HG02610 (cell line): Measurements from ENCODE around the gene SLU7.

Source experiments
- ATAC-seq: cut with Tn5 transposase; IDR thresholded peaks from one replicate; pipeline ENCODE4 v1.9.1; 2021; ENCODE audit warnings: mild to moderate bottlenecking, moderate library complexity; ENCODE audit not compliant: unreplicated experiment

SLU7 gene

DNA sequence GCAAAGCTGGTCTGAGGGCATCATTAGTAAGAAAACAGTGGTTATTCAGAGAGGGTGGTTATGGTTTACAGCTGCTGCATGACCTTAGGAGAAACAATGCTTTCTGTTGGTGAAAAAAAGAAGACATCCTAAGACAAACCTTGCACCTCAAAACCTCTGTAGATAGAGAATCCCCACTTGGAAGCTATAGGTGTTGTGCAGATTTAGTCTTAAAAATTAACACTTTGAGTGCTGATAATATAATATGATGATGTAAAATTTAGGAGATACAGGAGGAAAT is 1.4 kb upstream of the SLU7 start:
- ATAC-seq, result no peak

DNA sequence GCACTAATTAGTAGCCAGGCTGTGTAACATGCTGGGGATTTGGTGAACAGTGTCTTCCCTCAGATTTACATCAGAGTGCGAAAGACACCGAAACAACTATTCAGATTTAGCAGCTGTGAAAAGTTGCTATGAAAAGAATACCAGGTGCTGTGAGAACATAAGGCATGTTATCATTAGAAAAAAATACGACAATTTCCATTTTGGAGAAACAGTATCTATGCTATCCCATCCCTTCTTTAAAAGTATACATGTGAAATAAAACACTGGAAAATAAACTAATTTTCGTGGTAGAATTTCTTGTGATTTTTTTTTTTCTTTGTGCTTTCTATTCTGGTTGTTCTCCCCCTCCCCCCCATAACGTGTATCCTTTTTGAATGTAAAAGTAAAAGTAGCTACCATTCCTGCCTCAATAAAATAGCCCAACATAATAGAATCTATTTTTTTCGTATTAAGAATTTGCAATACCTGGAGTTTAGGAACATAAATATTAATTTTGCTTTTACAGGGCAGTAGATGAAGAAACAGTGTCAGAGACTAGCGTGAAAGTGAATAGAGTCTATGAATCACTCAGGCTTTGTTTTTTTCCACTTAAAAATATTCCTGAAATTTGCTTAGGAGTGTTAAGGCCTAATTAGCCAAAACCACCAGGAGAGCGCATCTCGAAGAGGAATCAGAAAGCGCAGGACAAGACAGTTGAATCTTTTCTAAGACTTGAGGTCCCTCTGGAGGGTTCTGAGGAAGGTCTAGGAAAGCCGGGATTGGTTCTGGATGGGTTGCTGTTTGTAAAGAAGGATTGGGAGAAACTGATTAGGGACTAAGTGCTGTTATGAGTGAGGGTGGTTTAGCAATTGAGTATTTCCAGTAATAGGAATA is 813 bp upstream of the SLU7 start:
- no peak for ATAC-seq

DNA sequence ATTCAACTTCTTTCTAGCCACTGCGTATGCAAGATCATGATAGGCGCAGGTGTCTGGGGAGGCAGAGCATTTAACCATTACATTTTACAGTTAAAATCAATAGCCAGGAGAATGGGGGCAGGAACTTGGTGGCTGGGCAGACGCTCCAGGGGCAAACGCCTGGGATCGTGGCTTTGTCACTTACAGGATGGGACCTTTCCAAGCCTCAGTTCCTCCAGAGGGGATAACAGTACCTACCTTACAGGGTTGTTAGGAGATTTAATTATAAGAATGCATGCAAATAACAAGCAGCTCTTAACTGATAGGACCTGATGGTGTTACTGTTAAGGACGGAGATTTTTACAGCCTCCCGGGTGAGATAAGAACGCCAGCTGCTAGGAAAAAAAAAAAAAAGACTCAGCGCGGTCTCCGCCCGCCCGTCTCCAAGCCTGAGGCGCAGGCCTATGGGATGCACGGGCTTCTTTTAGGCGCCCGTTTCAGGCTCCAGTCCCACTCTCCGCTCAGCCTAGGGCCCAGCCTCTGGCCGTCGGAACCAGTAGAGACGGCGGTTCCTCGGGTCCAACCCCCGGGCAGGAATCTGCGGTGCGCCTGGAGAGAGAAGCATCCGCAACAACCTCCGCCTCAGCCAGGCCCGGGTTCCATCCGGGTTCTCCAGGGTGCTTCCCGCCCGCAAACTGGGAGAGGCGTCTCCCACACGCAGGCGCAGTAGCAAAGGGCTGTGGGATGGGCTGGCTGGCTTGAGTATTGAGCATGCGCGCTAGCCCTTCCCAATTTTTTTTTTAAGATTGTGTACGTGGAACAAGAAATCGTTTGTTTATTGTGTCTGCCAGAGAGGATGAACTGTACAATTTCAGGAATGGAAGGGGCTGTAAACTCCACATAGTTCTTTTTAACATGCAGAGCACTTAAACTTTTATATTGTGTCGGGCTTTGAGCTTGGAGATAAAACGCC is 19.2 kb downstream of the SLU7 start, which contains the start of gene FAM200C:
FAM200C (minus strand) TSS at position 653 of the 952 bp plus-strand sequence. CDS start 4,564 bp downstream, outside the sequence.
- peak; percentile 84 for ATAC-seq

DNA sequence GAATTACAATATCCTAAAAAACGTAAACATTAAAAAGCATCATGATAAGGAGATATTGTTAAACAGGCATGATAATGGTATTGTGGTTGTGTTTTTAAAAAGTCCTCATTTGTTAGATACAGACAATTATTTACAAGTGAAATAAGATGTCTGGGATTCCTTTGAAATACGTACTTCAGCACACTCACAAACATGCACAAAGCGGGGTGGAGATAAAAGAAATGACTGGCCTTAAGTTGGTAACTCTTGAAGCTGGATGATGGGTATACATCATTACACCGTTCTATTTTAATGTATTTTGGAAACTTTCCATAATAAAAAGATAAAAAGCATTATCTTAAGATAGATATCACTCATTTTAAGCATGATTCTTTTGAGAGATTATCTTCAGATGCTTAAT is 20.1 kb downstream of the SLU7 start:
- ATAC-seq, result no peak

DNA sequence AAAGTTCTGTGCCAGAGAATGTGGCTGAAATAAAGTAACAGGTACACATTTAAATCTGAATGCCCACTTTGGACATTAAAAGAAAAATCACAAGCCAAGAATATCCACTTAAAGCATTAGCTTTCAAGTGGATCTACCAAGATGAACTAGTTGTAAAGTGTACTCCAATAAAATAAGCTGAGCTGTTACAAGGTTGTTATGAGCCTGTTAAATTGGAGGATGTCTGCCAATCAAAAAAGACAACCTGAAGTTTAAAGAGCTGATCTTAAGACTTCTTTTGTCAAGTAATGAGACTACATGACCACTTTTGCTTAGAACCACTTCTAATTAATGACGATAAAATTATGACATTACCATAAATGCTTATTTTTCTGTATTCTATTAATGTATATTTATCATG is 21.4 kb downstream of the SLU7 start:
- ATAC-seq, result no peak

DNA sequence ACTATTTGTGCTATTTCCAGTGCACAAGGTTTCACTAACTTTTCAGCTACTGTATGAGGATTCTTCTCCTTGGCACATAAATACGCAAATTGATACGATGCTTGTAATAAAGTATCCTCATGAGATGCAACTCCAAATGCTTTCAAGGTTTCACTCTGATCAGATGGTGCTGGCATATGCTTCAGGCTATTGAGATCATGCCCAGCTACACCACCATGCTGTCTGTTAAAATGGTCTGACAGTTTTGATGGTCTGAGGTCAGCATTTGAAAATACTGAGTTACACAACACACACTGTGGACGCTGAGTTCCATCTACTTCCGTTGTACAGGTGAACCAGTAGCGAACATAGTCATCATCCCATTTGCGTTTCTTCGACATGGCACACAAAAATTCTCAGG is 23.8 kb downstream of the SLU7 start:
- ATAC-seq, result no peak

DNA sequence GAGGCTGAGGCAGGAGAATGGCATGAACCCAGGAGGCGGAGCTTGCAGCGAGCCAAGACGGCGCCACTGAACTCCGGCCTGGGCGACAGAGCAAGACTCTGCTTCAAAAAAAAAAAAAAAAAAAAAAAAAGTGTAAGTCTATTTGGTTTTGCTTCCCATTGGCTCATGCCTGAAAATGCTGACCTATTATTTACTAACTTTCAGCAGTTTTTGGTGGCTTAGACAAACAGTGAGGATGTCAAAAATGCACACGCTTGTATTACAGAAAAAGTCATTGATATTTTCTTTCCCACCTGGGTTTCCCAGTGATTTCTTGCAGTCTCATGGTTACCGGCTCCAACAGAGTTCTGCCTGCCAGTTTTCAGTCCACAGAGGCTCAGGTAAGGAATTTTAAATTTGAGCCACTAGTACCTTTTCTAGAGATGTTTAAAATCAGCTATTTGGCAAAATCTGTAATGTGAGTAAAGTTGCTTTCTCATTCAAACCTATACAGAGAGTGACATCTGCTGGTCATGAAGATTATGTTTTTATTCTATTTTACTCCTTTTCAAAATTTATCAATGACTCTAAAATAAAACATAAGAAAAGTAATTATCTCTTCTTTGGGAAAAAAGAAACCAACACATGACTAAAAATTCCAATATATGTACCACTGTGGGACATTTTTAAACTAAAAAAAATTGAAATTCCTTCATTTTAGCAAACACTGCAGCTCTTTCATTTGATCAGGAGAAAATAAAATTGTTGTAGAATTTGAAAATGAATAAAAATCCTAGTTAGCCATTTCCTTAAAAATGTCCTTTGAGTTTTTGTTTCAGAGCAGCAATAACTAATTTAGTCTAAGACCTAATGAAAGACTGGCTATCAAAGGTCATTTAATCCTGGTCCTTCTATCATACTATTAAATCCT is 27.8 kb downstream of the SLU7 start:
- ATAC-seq, result no peak

DNA sequence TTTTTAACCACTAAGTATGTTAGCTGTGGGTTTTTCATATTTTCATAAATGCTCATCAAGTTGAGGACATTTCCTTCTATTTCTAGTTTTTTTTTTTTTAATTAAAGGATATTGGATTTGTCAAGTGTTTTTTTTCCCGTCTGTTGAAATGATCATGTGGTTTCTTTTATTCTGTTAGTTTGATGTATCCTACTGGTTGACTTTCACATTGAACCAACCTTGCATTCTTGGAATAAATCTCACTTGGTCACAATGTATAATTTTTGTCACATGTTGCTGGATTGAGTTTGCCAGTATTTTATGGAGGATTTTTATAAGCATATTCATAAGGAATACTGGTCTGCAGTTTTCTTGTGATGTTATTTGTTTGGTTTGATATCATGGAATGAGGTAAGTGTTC is 31.4 kb downstream of the SLU7 start:
- no peak for ATAC-seq

DNA sequence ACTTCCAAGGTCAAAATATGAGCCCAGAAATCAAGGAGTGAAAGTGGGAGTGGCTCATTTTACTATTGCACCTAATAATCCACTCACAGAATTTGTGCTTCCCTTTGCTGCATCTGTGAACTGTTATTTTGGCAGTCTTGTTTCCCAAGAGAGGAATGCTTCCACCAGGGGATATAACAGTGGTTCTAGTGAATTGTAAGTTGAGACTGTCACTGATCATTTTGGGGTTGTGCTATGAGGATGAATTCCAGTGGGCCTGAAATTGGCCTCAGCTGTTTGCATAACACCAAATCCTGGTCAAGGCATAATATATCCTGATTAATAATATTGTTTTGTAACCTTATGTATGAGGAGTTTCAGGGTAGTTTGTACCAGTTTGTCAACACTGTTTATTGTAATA is 33.4 kb downstream of the SLU7 start:
- no peak for ATAC-seq

DNA sequence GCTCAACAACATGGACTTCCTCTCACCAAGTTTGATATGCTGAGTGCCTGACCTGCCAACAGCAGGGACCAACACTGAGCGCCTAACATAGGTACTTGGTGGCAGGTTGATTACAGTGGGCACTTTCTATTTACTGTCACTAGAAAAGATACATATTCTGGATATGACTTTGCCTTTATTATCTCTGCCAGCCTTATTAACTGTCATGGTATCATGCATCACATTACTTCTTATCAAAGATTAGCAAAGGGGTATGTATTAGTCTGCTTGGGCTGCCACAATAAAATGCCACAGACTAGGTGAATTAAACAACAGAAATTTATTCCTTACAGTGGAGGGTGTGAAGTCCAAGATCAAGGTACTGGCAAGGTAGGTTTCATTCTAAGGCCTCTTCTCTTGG is 34.2 kb downstream of the SLU7 start:
- ATAC-seq, result no peak

DNA sequence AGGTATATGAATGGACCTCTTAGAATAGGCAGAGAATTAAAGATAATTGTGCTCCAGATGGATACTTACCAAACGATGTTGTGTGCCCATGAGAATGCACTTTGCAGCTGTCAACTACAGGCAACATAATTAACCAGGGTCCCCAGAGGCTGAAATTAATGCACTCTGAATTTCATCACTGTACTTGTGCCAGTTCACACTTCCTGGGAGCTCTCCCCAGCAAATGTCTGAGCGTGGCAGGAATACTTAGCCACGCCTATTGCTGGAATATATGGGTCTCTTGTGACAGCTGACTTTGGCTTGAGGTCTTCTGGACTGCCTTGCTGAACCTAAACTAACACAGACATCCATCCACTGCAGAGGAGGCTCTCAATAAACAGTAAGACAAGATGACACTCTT is 36.5 kb downstream of the SLU7 start:
- no peak for ATAC-seq

DNA sequence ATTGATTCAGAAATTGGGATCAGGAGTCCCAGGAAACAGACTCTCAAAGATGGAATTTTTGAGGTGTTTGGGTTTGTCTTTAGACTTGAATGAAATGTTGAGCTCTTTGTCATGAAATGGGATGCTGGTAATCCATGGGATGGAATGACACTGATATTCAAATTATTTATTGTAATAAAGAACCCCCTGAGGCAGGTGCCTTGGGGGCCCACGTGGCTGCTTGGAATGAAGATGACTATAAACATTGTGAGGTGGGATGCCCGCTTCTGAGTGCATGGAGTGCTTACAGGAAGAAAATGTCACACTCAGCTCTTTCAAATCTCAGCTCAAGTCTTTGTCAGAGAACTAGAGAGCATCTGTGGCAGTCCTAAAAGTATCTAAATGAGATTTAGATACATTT is 38.8 kb downstream of the SLU7 start:
- no peak for ATAC-seq

DNA sequence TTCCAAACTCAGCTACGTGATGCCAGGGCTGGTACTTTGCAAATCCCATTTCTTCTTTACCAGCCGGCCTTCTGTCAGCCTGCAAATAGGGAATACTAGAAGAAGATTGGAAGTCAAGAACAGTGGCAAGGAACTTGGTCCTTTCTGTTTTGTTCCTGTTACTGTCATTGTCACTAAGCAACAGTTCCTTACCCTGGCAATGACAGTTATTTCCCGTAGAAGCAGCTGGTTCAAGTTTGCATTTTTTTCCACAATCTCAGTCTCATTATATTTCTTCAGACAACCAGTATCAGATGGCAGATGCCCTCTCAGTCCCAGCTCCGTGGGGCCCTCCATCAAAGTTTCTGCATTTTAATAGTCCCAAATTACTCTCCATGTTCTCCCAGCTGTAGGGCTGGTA is 39.4 kb downstream of the SLU7 start:
- ATAC-seq, result no peak

DNA sequence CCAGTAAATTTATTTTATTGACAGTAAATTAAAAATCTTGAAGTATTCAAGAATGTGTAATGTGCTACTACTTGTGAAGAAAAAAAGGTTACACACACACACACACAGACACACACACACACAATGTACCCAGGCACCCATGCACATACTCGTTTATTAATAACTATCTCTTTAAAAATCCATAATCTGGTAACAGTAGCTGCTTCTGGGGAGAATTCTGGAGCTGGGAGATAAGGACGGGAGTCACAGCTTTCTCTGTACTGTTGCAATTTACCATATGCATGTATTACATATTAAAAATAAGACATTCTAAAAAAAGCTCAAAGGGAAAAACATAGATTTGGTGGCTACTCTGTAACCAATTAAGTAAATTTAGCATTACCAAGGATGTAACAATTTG is 40.6 kb downstream of the SLU7 start:
- no peak for ATAC-seq

DNA sequence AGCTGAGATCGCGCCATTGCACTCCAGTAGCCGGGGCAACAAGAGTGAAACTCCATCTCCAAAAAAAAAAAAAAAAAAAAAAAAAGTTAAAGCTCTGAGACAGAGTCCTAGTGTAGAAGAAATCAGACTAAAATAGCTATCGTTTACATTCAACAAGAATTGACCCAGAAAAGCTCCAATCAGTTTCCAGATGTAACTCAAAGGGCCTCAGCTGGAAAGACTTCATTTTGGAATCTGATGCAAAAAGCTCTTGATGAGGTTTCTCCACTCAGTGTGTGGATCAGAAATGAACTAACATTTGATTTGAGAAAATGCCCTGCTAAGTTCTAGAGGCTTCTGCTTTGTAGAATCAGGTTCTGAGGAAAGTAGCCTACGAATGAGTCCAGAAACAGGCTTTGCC is 41.2 kb downstream of the SLU7 start:
- no peak for ATAC-seq

DNA sequence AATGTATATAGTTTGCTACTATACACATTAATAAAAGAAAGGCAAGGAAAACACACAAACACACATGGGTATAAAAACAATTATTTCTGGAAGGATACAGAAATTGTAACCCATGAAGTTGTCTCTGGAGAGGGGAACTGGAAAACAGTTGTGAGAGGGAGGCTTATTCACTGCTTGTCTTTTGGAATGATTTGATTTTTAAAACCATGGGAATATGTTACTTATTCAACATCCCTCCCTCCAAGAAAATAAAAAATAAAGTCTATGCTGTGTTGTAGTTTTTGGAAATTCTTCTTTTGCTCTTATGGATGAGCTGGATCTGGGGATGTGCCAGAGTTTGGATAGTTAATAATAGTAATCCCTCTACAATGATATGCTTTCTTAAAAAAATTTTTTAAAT is 42.5 kb downstream of the SLU7 start:
- no peak for ATAC-seq

DNA sequence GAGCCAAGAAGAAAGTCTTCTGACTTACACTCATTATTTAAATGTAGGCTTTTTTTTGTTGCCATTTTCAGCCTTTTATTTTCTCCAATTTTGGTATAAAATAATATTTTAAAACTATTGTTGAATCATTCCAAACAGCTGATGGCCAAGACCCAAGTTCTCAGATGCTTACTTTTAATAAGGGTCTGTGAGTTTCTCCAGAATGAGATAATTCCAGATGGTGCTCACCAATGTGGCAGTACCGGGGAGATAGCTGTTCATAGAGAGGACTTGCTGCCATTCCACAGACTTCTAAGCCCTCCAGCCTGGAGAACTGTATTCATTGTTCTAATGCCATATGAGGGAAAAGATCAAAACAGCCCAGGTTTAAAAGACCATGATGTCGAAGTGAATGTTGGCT is 43.2 kb downstream of the SLU7 start:
- ATAC-seq, result no peak

DNA sequence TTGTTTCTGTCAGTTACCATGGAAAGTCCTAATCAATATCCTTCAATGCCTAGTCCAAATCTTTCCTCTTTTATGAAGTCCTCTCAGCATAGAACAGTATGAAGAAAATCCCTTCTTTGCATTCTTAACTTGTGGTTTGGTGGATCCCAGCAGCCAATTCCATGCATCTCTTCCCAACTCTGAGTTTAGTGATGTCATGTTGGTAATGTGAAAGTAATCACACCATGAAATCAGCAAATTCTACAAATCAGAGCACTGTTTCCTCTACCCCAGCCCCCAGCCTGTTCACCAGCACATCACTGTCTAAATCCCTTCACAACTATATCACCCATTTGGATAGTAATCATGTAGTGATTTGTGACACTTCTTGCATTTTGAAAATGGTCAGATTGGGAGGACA is 43.7 kb downstream of the SLU7 start:
- ATAC-seq, result no peak

DNA sequence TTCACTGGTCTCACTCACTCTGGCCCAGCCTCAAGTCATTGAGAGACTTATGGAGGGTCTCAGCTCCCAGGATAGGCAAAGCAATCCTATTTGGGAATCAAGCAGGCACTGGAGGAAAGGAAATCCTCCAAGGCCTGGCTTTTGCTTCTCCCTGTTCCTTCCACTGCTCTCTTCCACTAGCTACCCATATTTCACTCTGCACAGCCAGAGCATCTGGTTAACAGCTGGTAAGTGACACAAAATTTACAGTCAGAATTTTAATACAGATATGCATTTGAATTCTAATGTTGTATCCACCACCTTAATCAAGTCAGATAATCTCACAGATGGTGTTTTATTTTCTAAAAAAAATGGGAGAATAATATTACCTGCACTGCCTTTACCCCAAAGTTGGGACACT is 47.6 kb downstream of the SLU7 start:
- no peak for ATAC-seq

DNA sequence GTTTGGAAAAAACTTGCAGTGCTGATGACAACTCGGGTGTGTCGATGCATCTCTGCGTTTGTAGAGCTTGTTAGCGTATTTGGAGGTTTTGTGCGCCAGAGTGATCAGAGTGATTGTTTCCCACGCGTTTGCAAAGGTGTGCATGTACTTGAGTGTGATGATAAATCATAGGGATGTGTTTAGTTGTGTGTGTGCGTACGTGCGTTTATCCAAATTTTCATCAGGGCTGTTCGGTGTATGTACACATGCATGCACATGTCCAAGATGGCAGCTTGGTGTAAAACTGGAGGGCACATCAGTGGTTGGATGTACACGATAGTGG is 48.2 kb downstream of the SLU7 start:
- no peak for ATAC-seq

DNA sequence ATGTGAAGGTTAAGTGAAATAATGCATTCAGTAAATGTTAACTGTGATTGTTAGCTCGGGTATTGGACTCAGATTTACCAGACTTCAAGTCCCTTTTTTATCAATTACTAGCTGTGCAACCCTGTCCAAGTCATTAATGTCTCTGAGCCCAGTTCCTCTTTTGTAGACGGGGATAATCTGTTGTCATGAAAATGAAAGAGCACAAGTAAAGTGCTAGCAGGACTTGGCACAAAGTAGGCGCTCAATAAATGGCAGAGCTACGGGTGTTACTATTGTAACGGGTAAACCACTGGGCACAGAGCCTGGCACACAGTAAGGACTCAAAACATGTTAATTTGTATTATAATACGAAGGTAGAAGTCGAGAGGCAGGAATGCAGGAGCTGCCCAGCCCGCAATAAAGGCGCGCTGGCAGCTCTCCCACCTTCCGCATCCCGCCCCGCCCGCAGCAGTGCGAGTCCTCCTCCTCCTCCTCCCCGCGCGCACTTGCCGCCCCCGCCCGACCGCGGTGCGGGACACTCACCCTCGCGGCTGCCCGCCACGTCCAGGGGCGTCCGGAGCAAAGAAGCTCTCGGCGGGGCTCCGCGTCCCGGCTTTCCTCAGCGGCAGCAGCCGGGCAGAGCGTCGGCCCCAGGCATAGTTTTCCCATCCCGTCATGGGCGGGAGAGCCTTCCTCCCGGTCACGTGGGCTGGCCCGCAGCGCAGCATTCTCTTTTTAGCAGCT is 48.7 kb downstream of the SLU7 start, which contains the start of gene C1QTNF2:
C1QTNF2 (minus strand) TSS at position 637 of the 723 bp plus-strand sequence. CDS start 15,615 bp downstream, outside the sequence.
- no peak for ATAC-seq
